OCI-LY3 (cell line): Measurements from ENCODE around the gene GSK3B.

Experiments
- H2AFZ ChIP-seq: fragments of 200-600, 300-600 bp; shearing (Covaris generic); 2 replicates; pipeline ENCODE4 v1.6.0; 2014; ENCODE audit warnings: antibody characterized with exemption, low read depth, low read length
- H3K27ac ChIP-seq: fragments of 200-600, 300-600 bp; sonication (generic); 2 replicates; pipeline ENCODE4 v1.5.1; 2014; ENCODE audit warnings: mild to moderate bottlenecking, low read length, moderate library complexity, mixed read lengths
- H3K27me3 ChIP-seq: fragments of 200-600, 300-600 bp; sonication (generic); 2 replicates; pipeline ENCODE4 v1.6.1; 2014; ENCODE audit warnings: low read depth, low read length, mixed read lengths
- H3K36me3 ChIP-seq: fragments of 200-600, 300-600 bp; sonication (generic); replicated peaks from 2 replicates; pipeline ENCODE3; 2014; ENCODE audit warnings: low read depth, low read length, mixed read lengths
- H3K4me1 ChIP-seq: fragments of 300-600, 200-600 bp; sonication (generic); 2 replicates; pipeline ENCODE4 v1.6.1; 2014; ENCODE audit warnings: low read length, mixed read lengths
- H3K4me2 ChIP-seq: fragments of 200-600, 300-600 bp; sonication (generic); 2 replicates; pipeline ENCODE4 v1.6.1; 2014; ENCODE audit warnings: low read length, mixed read lengths
- H3K4me3 ChIP-seq: fragments of 300-600, 200-600 bp; sonication (generic); 2 replicates; pipeline ENCODE4 v1.5.1; 2014; ENCODE audit warnings: antibody characterized with exemption, mild to moderate bottlenecking, low read length, moderate library complexity
- H3K79me2 ChIP-seq: fragments of 300-600, 200-600 bp; shearing (Covaris generic); 2 replicates; pipeline ENCODE4 v1.6.1; 2014; ENCODE audit warnings: mild to moderate bottlenecking, low read length, mixed read lengths
- H3K9ac ChIP-seq: fragments of 300-600, 200-600 bp; shearing (Covaris generic); 2 replicates; pipeline ENCODE4 v1.6.0; 2014; ENCODE audit warnings: mild to moderate bottlenecking, low read length, moderate library complexity
- H3K9me3 ChIP-seq: fragments of 200-600, 300-600 bp; shearing (Covaris generic); 2 replicates; pipeline ENCODE4 v1.6.1; 2014; ENCODE audit warnings: low read length, mixed read lengths; ENCODE audit not compliant: insufficient read depth
- H4K20me1 ChIP-seq: fragments of 200-600, 300-600 bp; sonication (generic); 2 replicates; pipeline ENCODE4 v1.6.1; 2016; ENCODE audit warnings: low read length, mixed read lengths; ENCODE audit not compliant: insufficient read depth
- CTCF ChIP-seq: fragments of 200-600, 300-600 bp; sonication (generic); IDR thresholded peaks from 2 replicates; pipeline ENCODE4 v1.5.1; 2014; ENCODE audit warnings: antibody characterized with exemption, low read length, low read depth
- EZH2phosphoT487 ChIP-seq: fragments of 200-600 bp; shearing (Covaris generic); IDR thresholded peaks from 2 replicates; pipeline ENCODE4 v1.6.1; 2018; ENCODE audit warnings: antibody characterized with exemption, mixed run types, low read depth

The GSK3B gene

GRCh38 chr3:119944091-119944490, 150.2 kb downstream of the GSK3B start:
- H3K36me3 ChIP-seq, result no peaks in the 10 kb centered on the region
- H3K79me2 ChIP-seq, result 0 out of 2 replicates have a peak, but pooled peaks cover 3% of the 10 kb centered on the region
- H3K9me3 ChIP-seq, result no peaks in the 10 kb centered on the region

GRCh38 chr3:119939077-119939476, 155.2 kb downstream of the GSK3B start:
- Histone ChIP-seq H3K4me1 (peaks cover 14% of the 10 kb centered on the region), H4K20me1 (peaks cover 26% of the 10 kb centered on the region), H2AFZ (no peak overlapping the region), H3K9me3 (no peaks in the 10 kb centered on the region), H3K79me2 (peaks cover 27% of the 10 kb centered on the region), H3K36me3 (no peaks in the 10 kb centered on the region), H3K27me3 (no peaks in the 10 kb centered on the region), H3K27ac (no peak overlapping the region), H3K4me3 (no peak overlapping the region), H3K9ac (no peak overlapping the region), H3K4me2 (no peak overlapping the region)
- TF ChIP-seq CTCF (no peak), EZH2phosphoT487 (no peak)

More at GRCh38 chr3:119944091-119944490, 150.2 kb downstream of the GSK3B start:
- no peak overlapping the region for H3K4me3 ChIP-seq
- peaks cover 8% of the 10 kb centered on the region for H3K4me1 ChIP-seq
- H3K27ac ChIP-seq, result no peak overlapping the region
- H4K20me1 ChIP-seq, result peaks cover 15% of the 10 kb centered on the region; the same call in 1 of the 2 replicates
- H3K27me3 ChIP-seq, result no peaks in the 10 kb centered on the region
- no peak overlapping the region for H3K9ac ChIP-seq
- H3K4me2 ChIP-seq, result peak overlapping the region; percentile 1; the same call in 1 of the 2 replicates
- no peak overlapping the region for H2AFZ ChIP-seq
- no peak for TF ChIP-seq CTCF
- no peak for TF ChIP-seq EZH2phosphoT487

GRCh38 chr3:119937229-119937628, 157.0 kb downstream of the GSK3B start:
- H3K4me2 ChIP-seq, result peak overlapping the region; percentile 27; the same call in 1 of the 2 replicates

GRCh38 chr3:119934249-119934648, 160.0 kb downstream of the GSK3B start:
- Histone ChIP-seq H3K36me3 (no peaks in the 10 kb centered on the region), H3K4me2 (no peak overlapping the region), H4K20me1 (peaks cover 26% of the 10 kb centered on the region), H3K79me2 (peaks cover 42% of the 10 kb centered on the region), H3K4me3 (no peak overlapping the region), H3K27me3 (no peaks in the 10 kb centered on the region), H3K4me1 (peaks cover 13% of the 10 kb centered on the region), H2AFZ (no peak overlapping the region), H3K27ac (no peak overlapping the region), H3K9ac (no peak overlapping the region), H3K9me3 (no peaks in the 10 kb centered on the region)
- TF ChIP-seq CTCF (no peak), EZH2phosphoT487 (no peak)

More at GRCh38 chr3:119937229-119937628, 157.0 kb downstream of the GSK3B start:
- Histone ChIP-seq H3K27ac (no peak overlapping the region), H4K20me1 (peaks cover 26% of the 10 kb centered on the region), H3K9ac (no peak overlapping the region), H3K9me3 (no peaks in the 10 kb centered on the region), H2AFZ (no peak overlapping the region), H3K4me3 (no peak overlapping the region; the same call in 1 of the 2 replicates), H3K36me3 (no peaks in the 10 kb centered on the region), H3K27me3 (no peaks in the 10 kb centered on the region), H3K79me2 (peaks cover 39% of the 10 kb centered on the region), H3K4me1 (peaks cover 13% of the 10 kb centered on the region)
- TF ChIP-seq EZH2phosphoT487 (no peak), CTCF (no peak)
